GM23248 (cell line): ENCODE results near the gene GNPDA1.

Experiments used
- EZH2 ChIP-seq: fragments of 200-600 bp; sonication (generic); IDR thresholded peaks from 2 replicates; pipeline ENCODE4 v1.6.1; 2018; ENCODE audit warnings: antibody characterized with exemption, mild to moderate bottlenecking; ENCODE audit not compliant: insufficient read depth, poor library complexity, severe bottlenecking
- EZH2phosphoT487 ChIP-seq: fragments of 200-600 bp; sonication (generic); IDR thresholded peaks from 2 replicates; pipeline ENCODE4 v1.6.1; 2018; ENCODE audit warnings: antibody characterized with exemption, moderate library complexity, mild to moderate bottlenecking, low read depth; ENCODE audit not compliant: insufficient read depth

- TF ChIP-seq EZH2phosphoT487, result no peak
- no peak for TF ChIP-seq EZH2
Measured at GRCh38 chr5:142055301-142055700, 42.5 kb upstream of the GNPDA1 start.
